OCI-LY1 (cell line): Measurements from ENCODE around the gene PPP1R2C.
A peak's percentile ranks its signal among the peaks of the same experiment; 100 is the strongest.

ENCODE experiments used
- H2AFZ ChIP-seq: fragments of 200-600 bp; sonication (generic), shearing (Covaris generic); 2 replicates; pipeline ENCODE4 v1.6.0; 2014; ENCODE audit warnings: antibody characterized with exemption, mild to moderate bottlenecking, low read length
- H3F3A ChIP-seq: fragments of 200-600 bp; sonication (generic), shearing (Covaris generic); 2 replicates; pipeline ENCODE4 v1.6.0; 2014; ENCODE audit warnings: mild to moderate bottlenecking, antibody characterized with exemption, low read length, moderate library complexity; ENCODE audit not compliant: insufficient read depth
- H3K27ac ChIP-seq: fragments of 200-600 bp; sonication (generic); 2 replicates; pipeline ENCODE4 v1.5.1; 2014; ENCODE audit warnings: low read length, mixed run types, mild to moderate bottlenecking, low read depth; ENCODE audit not compliant: poor library complexity, severe bottlenecking
- H3K27me3 ChIP-seq: fragments of 200-600 bp; sonication (generic); 2 replicates; pipeline ENCODE4 v1.6.0; 2014; ENCODE audit warnings: antibody characterized with exemption, mild to moderate bottlenecking, low read length, moderate library complexity; ENCODE audit not compliant: insufficient read depth
- H3K36me3 ChIP-seq: fragments of 200-600 bp; sonication (generic); 2 replicates; pipeline ENCODE4 v1.6.1; 2014; ENCODE audit warnings: mild to moderate bottlenecking, antibody characterized with exemption, low read length, moderate library complexity, mixed read lengths; ENCODE audit not compliant: insufficient read depth
- H3K4me1 ChIP-seq: fragments of 200-600 bp; sonication (generic); 2 replicates; pipeline ENCODE4 v1.5.1; 2014; ENCODE audit warnings: mild to moderate bottlenecking, low read length, moderate library complexity; ENCODE audit not compliant: insufficient read depth, severe bottlenecking
- H3K4me2 ChIP-seq: fragments of 200-600 bp; sonication (generic), shearing (Covaris generic); 2 replicates; pipeline ENCODE4 v1.6.1; 2014; ENCODE audit warnings: low read length
- H3K4me3 ChIP-seq: fragments of 200-600 bp; sonication (generic); 2 replicates; pipeline ENCODE4 v1.5.1; 2014; ENCODE audit warnings: low read length, low read depth, mild to moderate bottlenecking, mixed read lengths; ENCODE audit not compliant: poor library complexity, severe bottlenecking
- H3K79me2 ChIP-seq: fragments of 200-600 bp; shearing (Covaris generic); 2 replicates; pipeline ENCODE4 v1.6.1; 2016; ENCODE audit warnings: mixed run types, low read length, mixed read lengths; ENCODE audit not compliant: insufficient read depth
- H3K9ac ChIP-seq: fragments of 200-600 bp; sonication (generic), shearing (Covaris generic); 2 replicates; pipeline ENCODE4 v1.6.1; 2014; ENCODE audit warnings: mild to moderate bottlenecking, low read length, mixed read lengths
- H3K9me2 ChIP-seq: fragments of 200-600 bp; sonication (generic), shearing (Covaris generic); 2 replicates; pipeline ENCODE4 v1.6.1; 2014; ENCODE audit warnings: low read depth, mild to moderate bottlenecking, low read length, mixed read lengths
- H3K9me3 ChIP-seq: fragments of 200-600 bp; shearing (Covaris generic); 2 replicates; pipeline ENCODE4 v1.6.1; 2014; ENCODE audit warnings: low read length, mixed read lengths
- H4K20me1 ChIP-seq: fragments of 200-600 bp; sonication (generic), shearing (Covaris generic); 2 replicates; pipeline ENCODE4 v1.6.0; 2016; ENCODE audit warnings: mild to moderate bottlenecking, low read length; ENCODE audit not compliant: insufficient read depth
- EZH2 ChIP-seq: fragments of 200-600 bp; sonication (generic), shearing (Covaris generic); IDR thresholded peaks from 2 replicates; pipeline ENCODE4 v1.8.0; 2017; ENCODE audit warnings: borderline replicate concordance, mixed run types, mild to moderate bottlenecking, antibody characterized with exemption, low read length, moderate library complexity, mixed read lengths
- TF ChIP-seq, protein P1 (sequence below): fragments of 200-600 bp; sonication (generic), shearing (Covaris generic); IDR thresholded peaks from 2 replicates; pipeline ENCODE4 v1.5.1; 2017; ENCODE audit warnings: mild to moderate bottlenecking, antibody characterized with exemption, low read length, moderate library complexity, mixed read lengths

Gene PPP1R2C

DNA sequence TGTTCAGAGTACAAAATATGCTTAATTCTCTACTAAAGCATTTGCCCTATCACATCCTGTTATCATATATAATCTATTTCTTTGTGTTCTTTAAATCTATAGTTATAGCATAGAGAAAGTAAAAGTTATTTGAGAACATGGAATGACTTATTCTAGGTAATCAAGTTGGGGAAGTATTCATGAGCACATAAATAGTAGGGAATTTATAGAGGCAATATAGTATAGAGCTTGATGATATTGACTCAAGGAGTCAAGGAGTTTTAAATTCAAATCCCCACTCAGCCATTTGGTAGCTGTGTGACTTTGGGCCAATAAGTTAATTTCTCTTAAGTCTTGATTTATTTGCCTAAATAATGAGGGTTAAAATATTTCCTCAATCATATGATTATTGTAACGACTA is 37.5 kb downstream of the PPP1R2C start:
- Histone ChIP-seq H3K79me2 (no peaks in the 10 kb centered on the region), H3K4me1 (peaks cover 18% of the 10 kb centered on the region), H3K27ac (no peak overlapping the region), H4K20me1 (no peaks in the 10 kb centered on the region), H3K4me3 (no peak overlapping the region), H3K9ac (no peak overlapping the region), H3K27me3 (no peaks in the 10 kb centered on the region), H2AFZ (no peak overlapping the region), H3K4me2 (no peak overlapping the region), H3K36me3 (no peaks in the 10 kb centered on the region), H3K9me3 (no peaks in the 10 kb centered on the region), H3K9me2 (no peaks in the 10 kb centered on the region), H3F3A (no peaks in the 10 kb centered on the region)
- no peak for TF ChIP-seq EZH2
- TF ChIP-seq, protein P1, sequence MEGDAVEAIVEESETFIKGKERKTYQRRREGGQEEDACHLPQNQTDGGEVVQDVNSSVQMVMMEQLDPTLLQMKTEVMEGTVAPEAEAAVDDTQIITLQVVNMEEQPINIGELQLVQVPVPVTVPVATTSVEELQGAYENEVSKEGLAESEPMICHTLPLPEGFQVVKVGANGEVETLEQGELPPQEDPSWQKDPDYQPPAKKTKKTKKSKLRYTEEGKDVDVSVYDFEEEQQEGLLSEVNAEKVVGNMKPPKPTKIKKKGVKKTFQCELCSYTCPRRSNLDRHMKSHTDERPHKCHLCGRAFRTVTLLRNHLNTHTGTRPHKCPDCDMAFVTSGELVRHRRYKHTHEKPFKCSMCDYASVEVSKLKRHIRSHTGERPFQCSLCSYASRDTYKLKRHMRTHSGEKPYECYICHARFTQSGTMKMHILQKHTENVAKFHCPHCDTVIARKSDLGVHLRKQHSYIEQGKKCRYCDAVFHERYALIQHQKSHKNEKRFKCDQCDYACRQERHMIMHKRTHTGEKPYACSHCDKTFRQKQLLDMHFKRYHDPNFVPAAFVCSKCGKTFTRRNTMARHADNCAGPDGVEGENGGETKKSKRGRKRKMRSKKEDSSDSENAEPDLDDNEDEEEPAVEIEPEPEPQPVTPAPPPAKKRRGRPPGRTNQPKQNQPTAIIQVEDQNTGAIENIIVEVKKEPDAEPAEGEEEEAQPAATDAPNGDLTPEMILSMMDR: no peak

DNA sequence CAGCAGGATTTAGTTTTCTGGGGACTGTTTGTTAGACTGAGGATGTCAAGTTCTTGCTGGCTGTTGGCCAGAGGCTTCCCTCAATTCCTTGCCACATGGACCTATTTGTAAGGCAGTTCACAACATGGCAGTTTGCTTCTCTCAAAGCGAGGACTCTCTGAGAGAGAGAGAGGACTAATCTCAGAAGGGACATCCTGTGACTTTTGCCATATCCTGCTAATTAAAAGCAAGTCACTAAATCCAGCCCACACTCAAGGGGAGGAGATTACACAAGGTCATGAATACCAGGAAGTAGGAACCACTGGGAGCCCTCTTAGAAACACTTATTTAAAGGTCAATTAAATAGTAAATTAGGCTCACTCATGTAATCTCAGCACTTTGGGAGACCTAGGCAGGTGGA is 38.2 kb downstream of the PPP1R2C start:
- peaks cover 18% of the 10 kb centered on the region for H3K4me1 ChIP-seq
- no peaks in the 10 kb centered on the region for H3K79me2 ChIP-seq
- H3F3A ChIP-seq: no peaks in the 10 kb centered on the region
- H3K36me3 ChIP-seq: no peaks in the 10 kb centered on the region
- H4K20me1 ChIP-seq: no peaks in the 10 kb centered on the region
- H2AFZ ChIP-seq: no peak overlapping the region
- H3K9ac ChIP-seq: no peak overlapping the region; the same call in 1 of the 2 replicates
- H3K4me3 ChIP-seq: no peak overlapping the region
- H3K27ac ChIP-seq: peak overlapping the region; percentile 23
- TF ChIP-seq, protein P1: no peak
- TF ChIP-seq EZH2: no peak
- H3K9me3 ChIP-seq: no peaks in the 10 kb centered on the region
- H3K9me2 ChIP-seq: no peaks in the 10 kb centered on the region
- no peak overlapping the region for H3K4me2 ChIP-seq
- H3K27me3 ChIP-seq: no peaks in the 10 kb centered on the region

DNA sequence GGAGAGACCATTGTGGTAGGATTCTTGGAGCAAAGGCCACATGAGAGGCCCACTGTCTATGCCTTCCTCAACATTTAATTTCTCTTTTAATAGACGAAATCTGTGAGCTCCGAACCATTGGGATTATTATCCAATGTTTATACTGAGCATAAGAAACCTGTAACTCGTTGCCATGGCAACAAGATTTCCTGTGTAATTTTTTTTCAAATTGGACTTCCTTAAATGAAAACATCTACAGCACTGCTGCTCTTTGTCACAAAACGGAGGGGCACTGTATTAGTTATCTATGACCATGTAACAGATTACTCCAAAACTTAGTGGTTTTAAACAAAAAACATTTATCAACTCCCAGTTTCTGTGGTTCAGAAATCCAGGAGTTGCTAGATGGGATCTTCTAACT is 38.7 kb downstream of the PPP1R2C start:
- no peaks in the 10 kb centered on the region for H3K9me3 ChIP-seq
- TF ChIP-seq, protein P1: no peak
- TF ChIP-seq EZH2: no peak
- H2AFZ ChIP-seq: no peak overlapping the region
- H3K27me3 ChIP-seq: no peaks in the 10 kb centered on the region
- no peaks in the 10 kb centered on the region for H3K9me2 ChIP-seq
- peak overlapping the region; percentile 23 for H3K27ac ChIP-seq
- H3K79me2 ChIP-seq: no peaks in the 10 kb centered on the region
- no peaks in the 10 kb centered on the region for H3F3A ChIP-seq
- H3K36me3 ChIP-seq: no peaks in the 10 kb centered on the region
- no peak overlapping the region; the same call in 1 of the 2 replicates for H3K9ac ChIP-seq
- H4K20me1 ChIP-seq: no peaks in the 10 kb centered on the region
- H3K4me1 ChIP-seq: peaks cover 18% of the 10 kb centered on the region
- H3K4me3 ChIP-seq: no peak overlapping the region
- H3K4me2 ChIP-seq: no peak overlapping the region
